RWPE2 (cell line): ENCODE data around the gene GET4.
"Not testable (repeated sequence)": the region's sequence is repeated elsewhere in the genome, so short reads cannot be mapped to it uniquely, and the experiment has no call there.

Experiments
- ATAC-seq: fragments of 200-7000 bp; cut with Tn5 transposase; 3 replicates; pipeline ENCODE4 v1.9.1; 2021; ENCODE audit warnings: low read depth
- DNase-seq: peaks from one replicate; pipeline ENCODE4 v3.0.0-alpha.2; 2020; ENCODE audit warnings: low spot score
- H3K27ac ChIP-seq: fragments of 450-650 bp; 2 replicates; pipeline ENCODE4 v1.5.1; 2017; ENCODE audit warnings: mild to moderate bottlenecking; ENCODE audit not compliant: poor library complexity, severe bottlenecking
- H3K27me3 ChIP-seq: fragments of 250-450 bp; sonication (Bioruptor Pico); 2 replicates; pipeline ENCODE4 v1.5.1; 2021; ENCODE audit warnings: mild to moderate bottlenecking, moderate library complexity; ENCODE audit not compliant: insufficient read depth, poor library complexity, severe bottlenecking
- H3K36me3 ChIP-seq: fragments of 250-450 bp; sonication (Bioruptor Pico); 2 replicates; pipeline ENCODE4 v1.5.1; 2020; ENCODE audit warnings: low read depth, mild to moderate bottlenecking, moderate library complexity
- H3K4me1 ChIP-seq: fragments of 250-450 bp; sonication (Bioruptor Pico); 2 replicates; pipeline ENCODE4 v1.5.1; 2021; ENCODE audit warnings: mild to moderate bottlenecking, moderate library complexity; ENCODE audit not compliant: insufficient read depth, poor library complexity, severe bottlenecking
- H3K4me3 ChIP-seq: fragments of 250-450 bp; sonication (Bioruptor Pico); 2 replicates; pipeline ENCODE4 v1.5.1; 2021; ENCODE audit warnings: mild to moderate bottlenecking, moderate library complexity; ENCODE audit not compliant: severe bottlenecking
- H3K9me3 ChIP-seq: fragments of 250-450 bp; sonication (Bioruptor Pico); 2 replicates; pipeline ENCODE4 v1.5.1; 2021; ENCODE audit warnings: mild to moderate bottlenecking, moderate library complexity; ENCODE audit not compliant: severe bottlenecking
- CTCF ChIP-seq: fragments of 450-650 bp; IDR thresholded peaks from one replicate; pipeline ENCODE4 v1.5.1; 2017; ENCODE audit warnings: mild to moderate bottlenecking, moderate library complexity; ENCODE audit not compliant: poor library complexity, severe bottlenecking

Gene GET4

GRCh38 chr7:844514-844913, 31.8 kb upstream of the GET4 start:
- Histone ChIP-seq H3K4me3 (no peak overlapping the region), H3K27ac (no peak overlapping the region), H3K4me1 (no peaks in the 10 kb centered on the region), H3K27me3 (no peaks in the 10 kb centered on the region), H3K36me3 (peaks cover 66% of the 10 kb centered on the region), H3K9me3 (no peaks in the 10 kb centered on the region)
- DNase-seq (no peak), ATAC-seq (no peak)
- TF ChIP-seq CTCF = no peak

DNA sequence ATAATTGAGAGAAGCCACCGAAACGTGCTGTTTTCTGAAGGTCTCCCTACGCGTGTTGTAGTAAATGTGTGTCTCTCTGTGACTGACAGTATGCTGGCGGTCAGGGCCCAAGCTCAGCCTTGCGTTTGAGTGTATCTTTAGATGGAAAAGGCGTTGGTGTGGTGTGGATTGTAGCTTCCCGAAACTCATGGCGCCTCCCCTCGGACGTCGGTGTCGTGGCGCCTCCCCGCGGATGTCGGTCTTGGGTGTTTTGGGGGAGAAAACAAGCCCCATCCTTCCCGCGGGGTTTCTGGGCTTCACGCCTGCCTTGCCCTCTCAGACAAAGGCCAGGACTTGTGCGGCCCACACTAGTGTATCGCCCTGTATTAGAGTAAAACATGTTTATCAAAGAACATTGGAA, 31.3 kb upstream of the GET4 start:
- no peak for TF ChIP-seq CTCF
- Histone ChIP-seq H3K4me1 (no peaks in the 10 kb centered on the region), H3K36me3 (peaks cover 66% of the 10 kb centered on the region), H3K9me3 (no peaks in the 10 kb centered on the region), H3K27me3 (no peaks in the 10 kb centered on the region), H3K4me3 (no peak overlapping the region), H3K27ac (no peak overlapping the region)
- DNase-seq (no peak), ATAC-seq (no peak)

- no peak overlapping the region for H3K27ac ChIP-seq
- ATAC-seq = no peak
- no peak overlapping the region for H3K4me3 ChIP-seq
- H3K9me3 ChIP-seq = no peaks in the 10 kb centered on the region
- TF ChIP-seq CTCF = no peak
- H3K27me3 ChIP-seq = no peaks in the 10 kb centered on the region
- peaks cover 70% of the 10 kb centered on the region for H3K36me3 ChIP-seq
- H3K4me1 ChIP-seq = no peaks in the 10 kb centered on the region
- no peak for DNase-seq
These were observed 30.6 kb upstream of the GET4 start for GRCh38 chr7:845731-846130.

DNA sequence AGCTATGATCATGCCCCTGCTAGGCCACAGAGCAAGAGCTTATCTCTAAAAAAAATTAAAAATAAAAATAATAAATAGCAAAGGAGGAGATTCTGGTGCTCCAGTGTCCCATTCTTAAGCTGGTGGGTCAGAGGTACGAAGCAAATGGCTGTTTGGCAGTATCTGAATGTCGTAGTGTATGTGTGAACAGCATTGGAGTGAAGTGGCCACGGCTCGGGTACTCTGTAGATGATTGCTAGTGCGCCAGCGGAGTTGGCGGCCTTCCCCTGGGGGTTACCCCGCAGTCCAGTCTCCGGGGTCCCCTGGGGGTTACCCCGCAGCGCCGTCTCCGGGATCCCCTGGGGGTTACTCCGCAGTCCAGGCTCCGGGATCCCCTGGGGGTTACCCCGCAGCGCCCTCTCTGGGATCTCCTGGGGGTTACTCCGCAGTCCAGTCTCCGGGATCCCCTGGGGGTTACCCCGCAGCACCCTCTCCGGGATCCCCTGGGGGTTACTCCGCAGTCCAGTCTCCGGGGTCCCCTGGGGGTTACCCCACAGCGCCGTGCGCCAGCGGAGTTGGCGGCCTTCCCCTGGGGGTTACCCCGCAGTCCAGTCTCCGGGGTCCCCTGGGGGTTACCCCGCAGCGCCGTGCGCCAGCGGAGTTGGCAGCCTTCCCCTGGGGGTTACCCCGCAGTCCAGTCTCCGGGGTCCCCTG, 29.2 kb upstream of the GET4 start:
- H3K4me1 ChIP-seq, H3K27me3 ChIP-seq, H3K9me3 ChIP-seq, H3K27ac ChIP-seq, ATAC-seq, DNase-seq, H3K4me3 ChIP-seq: not testable (repeated sequence)
- H3K36me3 ChIP-seq = peaks cover 73% of the 10 kb centered on the region

GRCh38 chr7:847728-848127, 28.6 kb upstream of the GET4 start:
- DNase-seq, H3K27me3 ChIP-seq, ATAC-seq, H3K27ac ChIP-seq, H3K9me3 ChIP-seq, H3K4me1 ChIP-seq, H3K4me3 ChIP-seq: not testable (repeated sequence)
- peaks cover 73% of the 10 kb centered on the region for H3K36me3 ChIP-seq

DNA sequence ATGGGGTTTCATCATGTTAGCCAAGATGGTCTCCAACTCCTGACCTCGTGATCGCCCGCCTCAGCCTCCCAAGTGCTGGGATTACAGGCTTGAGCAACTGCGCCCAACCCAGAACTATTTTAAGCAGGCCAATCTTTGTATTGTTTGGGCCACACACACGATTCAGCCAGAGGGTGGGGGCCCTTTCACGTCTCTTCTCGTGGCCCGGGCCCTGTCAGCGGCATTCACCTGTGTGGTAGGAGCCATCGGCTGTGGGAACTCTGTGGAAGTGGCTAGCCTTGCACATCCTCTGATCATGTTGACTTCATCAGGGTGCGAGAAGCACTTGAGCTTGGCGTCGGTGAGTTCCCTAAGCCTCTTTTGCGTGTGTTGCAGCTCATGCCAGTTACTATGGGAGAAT, 27.2 kb upstream of the GET4 start:
- H3K36me3 ChIP-seq = peaks cover 72% of the 10 kb centered on the region
- no peak for TF ChIP-seq CTCF
- no peak for DNase-seq

More for the DNA sequence above, 27.2 kb upstream of the GET4 start:
- Histone ChIP-seq H3K4me1 (no peaks in the 10 kb centered on the region), H3K4me3 (no peak overlapping the region), H3K27ac (no peak overlapping the region), H3K9me3 (no peaks in the 10 kb centered on the region), H3K27me3 (no peaks in the 10 kb centered on the region)
- no peak for ATAC-seq
